K562 (cell line): ENCODE results near the gene PTPRO. TPM values are rescaled to one million over a fixed set of nuclear protein-coding genes. Genes with fewer than 3 reads are reported as not detected.

Source experiments
- ATAC-seq: fragments of 200-7000 bp; cut with Tn5 transposase; 3 replicates; pipeline ENCODE4 v1.9.1; 2020; ENCODE audit warnings: moderate library complexity
- BruUV-seq: library from RNA; stranded (reverse); fragments of 400-500 nt; replicated peaks from 2 replicates; lab custom pipeline; 2021; lab: Mats Ljungman, UMichigan
- CTCF ChIA-PET: fragments of 300-600 bp; formaldehyde crosslinking; extraction: SDS; loops from one replicate; lab custom pipeline; 2021; ENCODE audit warnings: low intra/inter-chr PET ratio; lab: Yijun Ruan, JAX
- POLR2A ChIA-PET: fragments of 300-600, 350-650 bp; sonication (Branson Sonifier 250); formaldehyde crosslinking; extraction: SDS; loops from one replicate; lab custom pipeline; 2021; ENCODE audit warnings: antibody characterized with exemption, inconsistent platforms; lab: Yijun Ruan, JAX
- DNase-seq, 4 experiments: peaks; one replicate each; pipeline versions ENCODE4 v3.0.0 to v3.0.0-alpha.2; 2011 to 2018; ENCODE audit warnings: low spot score in 3 of 4, mixed read lengths in 3 of 4; ENCODE audit errors: extremely low read depth in 1 of 4
- FAIRE-seq: peaks from 2 replicates; lab custom pipeline; 2011; peaks lifted over from hg19 to GRCh38; lab: Jason Lieb, UNC
- H2AFZ ChIP-seq: 2 replicates; pipeline ENCODE4 v1.6.0; 2011; ENCODE audit warnings: low read depth, low read length, control low read depth, inconsistent platforms
- H3K27ac ChIP-seq: fragments of 200-600 bp; 3 replicates; pipeline ENCODE4 v1.8.0; 2011; ENCODE audit warnings: low read depth, mild to moderate bottlenecking, control low read depth, inconsistent platforms, low read length, moderate library complexity, mixed read lengths; ENCODE audit errors: extremely low read depth
- H3K27me3 ChIP-seq, 2 experiments: fragments of 300-600 bp in 1 of 2; 2 replicates in 1 of 2; 3 replicates in 1 of 2; pipeline versions ENCODE4 v1.6.0 to v1.8.0; 2011; ENCODE audit warnings: inconsistent platforms in 2 of 2, low read length in 2 of 2, mild to moderate bottlenecking in 1 of 2, mixed read lengths in 1 of 2, moderate library complexity in 1 of 2; ENCODE audit not compliant: control insufficient read depth in 2 of 2, insufficient read depth in 2 of 2
- H3K36me3 ChIP-seq: fragments of 300-600 bp; 3 replicates; pipeline ENCODE4 v1.8.0; 2011; ENCODE audit warnings: mild to moderate bottlenecking, low read length, inconsistent platforms; ENCODE audit not compliant: control insufficient read depth, insufficient read depth
- H3K4me1 ChIP-seq, 2 experiments: fragments of 200-600 bp in 1 of 2; replicated peaks in 1 of 2; 2 replicates in 1 of 2; 3 replicates in 1 of 2; pipeline versions ENCODE4 v1.5.1 to v1.8.0; 2011; ENCODE audit warnings: inconsistent platforms in 2 of 2, low read length in 2 of 2, mild to moderate bottlenecking in 1 of 2, mixed read lengths in 1 of 2, moderate library complexity in 1 of 2; ENCODE audit not compliant: control insufficient read depth in 2 of 2, insufficient read depth in 2 of 2
- H3K4me2 ChIP-seq: 2 replicates; pipeline ENCODE4 v1.6.1; 2011; ENCODE audit warnings: low read length, control low read depth, inconsistent platforms, mixed read lengths; ENCODE audit not compliant: insufficient read depth
- H3K4me3 ChIP-seq: fragments of 200-600 bp; sonication (generic), shearing (Covaris generic); 2 replicates; pipeline ENCODE4 v1.5.1; 2016; ENCODE audit warnings: control low read depth, inconsistent platforms
- H3K79me2 ChIP-seq: fragments of 200-600 bp; 3 replicates; pipeline ENCODE4 v1.8.0; 2011; ENCODE audit warnings: low read length, inconsistent platforms; ENCODE audit not compliant: control insufficient read depth, insufficient read depth
- H3K9ac ChIP-seq, 2 experiments: 2 replicates each; pipeline versions ENCODE4 v1.6.0 to v1.6.1; 2011; ENCODE audit warnings: low read depth in 2 of 2, low read length in 2 of 2, control low read depth in 1 of 2, inconsistent platforms in 1 of 2, mild to moderate bottlenecking in 1 of 2, mixed read lengths in 1 of 2; ENCODE audit not compliant: insufficient read depth in 1 of 2
- H3K9me1 ChIP-seq: one replicate; pipeline ENCODE4 v1.6.0; 2011; ENCODE audit warnings: inconsistent platforms, mild to moderate bottlenecking, low read length, moderate library complexity; ENCODE audit not compliant: control insufficient read depth, insufficient read depth
- H3K9me3 ChIP-seq: replicated peaks from 2 replicates; pipeline ENCODE4 v1.5.1; 2011; ENCODE audit warnings: low read depth, low read length, inconsistent platforms; ENCODE audit not compliant: control insufficient read depth, insufficient read depth
- H4K20me1 ChIP-seq: replicated peaks from 2 replicates; pipeline ENCODE4 v1.6.1; 2011; ENCODE audit warnings: low read length, inconsistent platforms, mixed read lengths; ENCODE audit not compliant: control insufficient read depth, insufficient read depth
- ARNT ChIP-seq, 2 experiments: fragments of 450-650 bp; IDR thresholded peaks; 2 replicates each; pipeline ENCODE4 v1.6.1; 2016; ENCODE audit warnings: mild to moderate bottlenecking in 1 of 2
- BRF1 ChIP-seq: IDR thresholded peaks from 3 replicates; pipeline ENCODE4 v1.6.1; 2011; ENCODE audit warnings: borderline replicate concordance, mild to moderate bottlenecking; ENCODE audit not compliant: insufficient read length; ENCODE audit errors: extremely low read depth
- GATA2 ChIP-seq: sonication (generic); formaldehyde crosslinking; IDR thresholded peaks from 2 replicates; pipeline ENCODE4 v1.4.0; 2020; ENCODE audit warnings: mild to moderate bottlenecking, missing genetic modification reagents
- PBX2 ChIP-seq, 2 experiments: IDR thresholded peaks in 1 of 2; conservative IDR thresholded peaks in 1 of 2; 2 replicates each; pipeline ENCODE4 v1.6.1; 2016; ENCODE audit warnings: low read depth in 2 of 2, mild to moderate bottlenecking in 1 of 2, missing compliant biosample characterization in 1 of 2, missing genetic modification characterization in 1 of 2, moderate library complexity in 1 of 2
- POLR3A ChIP-seq: IDR thresholded peaks from 2 replicates; pipeline ENCODE4 v1.6.1; 2011; ENCODE audit warnings: borderline replicate concordance, mild to moderate bottlenecking, moderate library complexity; ENCODE audit not compliant: insufficient read length, insufficient read depth; ENCODE audit errors: extremely low read depth
- ZNF395 ChIP-seq: fragments of 200-800 bp; sonication (Bioruptor generic); IDR thresholded peaks from 2 replicates; pipeline ENCODE4 v1.6.1; 2017; ENCODE audit warnings: missing genetic modification characterization, missing compliant biosample characterization
- WGBS: fragments of 100-300 bp; shearing (Covaris generic); methylation state at CpG from one replicate; pipeline ENCODE4 v1.1.6; 2016; ENCODE audit warnings: low coverage, mixed read lengths; ENCODE audit not compliant: insufficient coverage; ENCODE audit errors: missing lambda C conversion rate; 5-methylcytosine and 5-hydroxymethylcytosine counted together
- in situ Hi-C: fragments of 300-500 bp; cut with MboI; formaldehyde crosslinking; loops from 4 replicates; pipeline ENCODE4 v1.15.0; 2018; ENCODE audit warnings: inconsistent platforms, mixed read lengths
- intact Hi-C: fragments of 100-400 bp; cut with micrococcal nuclease; formaldehyde crosslinking; loops from 2 replicates; pipeline ENCODE4 v1.14.2; 2022
- polyA plus RNA-seq, 8 experiments: library from polyadenylated mRNA; depleted of rRNA in 4 of 8; stranded (reverse) in 5 of 8; unstranded in 3 of 8; fragments of >200 nt; fragmentation: Nextera tagmentation in 2 of 8; fragmentation: Illumina TruSeq in 1 of 8; extraction: Ambion mirVana in 2 of 8; extraction: Trizol in 1 of 8; gene quantifications; 2 replicates each; pipeline versions ENCODE4 v1.2.1 to v1.2.3, GENCODE V29; 2011 to 2014; ENCODE audit warnings: inconsistent platforms in 1 of 8, missing spikeins in 1 of 8
- total RNA-seq, 7 experiments: library from RNA; depleted of rRNA in 6 of 7; stranded (reverse); fragments of >200 nt in 6 of 7; fragmentation: Illumina TruSeq in 2 of 7; extraction: Trizol in 2 of 7; gene quantifications; 2 replicates each; pipeline versions ENCODE4 v1.2.1 to v1.2.3, GENCODE V29; 2011 to 2021; ENCODE audit warnings: low replicate concordance in 1 of 7

PTPRO gene
- total and polyA plus RNA-seq, 9 of the 15 experiments (the other 6 are each of a cell fraction or from before 2014, with no cell fraction given), result 0.22 TPM; not detected in 8

- intact Hi-C loops, result no loop called here
- TF ChIP-seq ARNT (IDR thresholded peaks at IDR 0.05), result no peak
- no peak for TF ChIP-seq GATA2 (CRISPR knock-in tag)
- TF ChIP-seq POLR3A, result no peak
- TF ChIP-seq ZNF395 (CRISPR knock-in tag), result no peak
- no peak for TF ChIP-seq PBX2 (CRISPR knock-in tag; IDR thresholded peaks at IDR 0.05; ENCODE audit: low read depth)
- TF ChIP-seq PBX2 (tag; conservative IDR thresholded peaks at IDR 0.05; ENCODE audit: low read depth), result no peak
- no peak for TF ChIP-seq BRF1
- Histone ChIP-seq H3K9ac (no peak overlapping the region), H3K4me3 (no peak overlapping the region), H3K9me3 (no peaks in the 10 kb centered on the region), H3K4me2 (no peak overlapping the region), H3K27me3 (no peaks in the 10 kb centered on the region), H3K4me1 (no peaks in the 10 kb centered on the region), H2AFZ (no peak overlapping the region), H3K9me1 (no peaks in the 10 kb centered on the region), H3K79me2 (no peaks in the 10 kb centered on the region), H3K36me3 (no peaks in the 10 kb centered on the region), H4K20me1 (no peaks in the 10 kb centered on the region), H3K27ac (no peak overlapping the region)
- ATAC-seq (no peak), DNase-seq (no peak), FAIRE-seq (no peak)
- 0% methylated on average over 2 of the region's 2 CpGs for WGBS
- BruUV-seq, result no TSS peak
- in situ Hi-C loops, result no loop called here
- ChIA-PET POLR2A (no interaction called here), CTCF (no interaction called here)
Measured at GRCh38 chr12:15372352-15372751, 50.0 kb downstream of the PTPRO start.
